HEK293 (cell line): ENCODE measurements around the gene PPP2R2B.

Experiments used
- CTCF ChIA-PET: fragments of 350-600 bp; formaldehyde crosslinking; extraction: SDS; loops from one replicate; lab custom pipeline; 2021; ENCODE audit warnings: antibody characterized with exemption; lab: Yijun Ruan, JAX
- POLR2A ChIA-PET: fragments of 300-600 bp; formaldehyde crosslinking; extraction: SDS; loops from one replicate; lab custom pipeline; 2020; ENCODE audit warnings: antibody characterized with exemption, inconsistent platforms; lab: Yijun Ruan, JAX
- H3K27ac ChIP-seq: fragments of 200-500 bp; sonication (Bioruptor generic); 2 replicates; pipeline ENCODE4 v1.5.1; 2014; ENCODE audit warnings: low read depth, low read length, control low read depth, inconsistent platforms; ENCODE audit errors: extremely low read depth
- H3K36me3 ChIP-seq, 2 experiments: fragments of 200-500 bp in 1 of 2; sonication (Bioruptor generic) in 1 of 2; 1 replicate in 1 of 2; 2 replicates in 1 of 2; pipeline ENCODE4 v1.5.1; 2014 to 2017; ENCODE audit warnings: inconsistent platforms in 2 of 2, low read length in 2 of 2; ENCODE audit not compliant: control insufficient read depth in 2 of 2, insufficient read depth in 1 of 2
- H3K4me1 ChIP-seq: fragments of 200-500 bp; sonication (Bioruptor generic); 2 replicates; pipeline ENCODE4 v1.5.1; 2014; ENCODE audit warnings: mild to moderate bottlenecking, low read length, inconsistent platforms; ENCODE audit not compliant: control insufficient read depth, insufficient read depth
- H3K4me3 ChIP-seq: 2 replicates; pipeline ENCODE4 v1.5.1; 2011; ENCODE audit warnings: low read depth, mild to moderate bottlenecking, control low read depth, low read length, moderate library complexity
- H3K9me3 ChIP-seq: fragments of 200-500 bp; sonication (Bioruptor generic); 2 replicates; pipeline ENCODE4 v1.5.1; 2014; ENCODE audit warnings: low read depth, low read length, inconsistent platforms; ENCODE audit not compliant: control insufficient read depth, insufficient read depth
- BCL11A ChIP-seq: fragments of 450-650 bp; formaldehyde crosslinking; IDR thresholded peaks from 2 replicates; pipeline ENCODE4 v1.5.1; 2016; ENCODE audit warnings: low read depth, missing biosample characterization, missing genetic modification characterization
- EGR2 ChIP-seq: fragments of 450-650 bp; formaldehyde crosslinking; IDR thresholded peaks from 2 replicates; pipeline ENCODE4 v1.5.1; 2016; ENCODE audit warnings: low read depth, missing biosample characterization, missing genetic modification characterization
- GFI1B ChIP-seq: fragments of 450-650 bp; formaldehyde crosslinking; IDR thresholded peaks from 2 replicates; pipeline ENCODE4 v1.5.1; 2016; ENCODE audit warnings: missing biosample characterization, missing genetic modification characterization
- GLI2 ChIP-seq: fragments of 450-650 bp; formaldehyde crosslinking; IDR thresholded peaks from 2 replicates; pipeline ENCODE4; 2017; ENCODE audit warnings: missing biosample characterization, missing genetic modification characterization, low read depth, borderline replicate concordance
- HOXD13 ChIP-seq: sonication (generic); formaldehyde crosslinking; IDR thresholded peaks from 2 replicates; pipeline ENCODE4 v1.8.0; 2022; ENCODE audit warnings: missing genetic modification reagents, borderline replicate concordance
- KLF10 ChIP-seq: fragments of 450-650 bp; IDR thresholded peaks from 2 replicates; pipeline ENCODE4 v1.5.1; 2018; ENCODE audit warnings: missing biosample characterization, mild to moderate bottlenecking, missing genetic modification characterization
- SCRT1 ChIP-seq: fragments of 450-650 bp; formaldehyde crosslinking; IDR thresholded peaks from 2 replicates; pipeline ENCODE4 v1.5.1; 2016; ENCODE audit warnings: missing biosample characterization, missing genetic modification characterization, borderline replicate concordance
- TRIM28 ChIP-seq: IDR thresholded peaks from 2 replicates; pipeline ENCODE4 v1.6.1; 2011; ENCODE audit warnings: low read length, control low read depth, borderline replicate concordance
- WT1 ChIP-seq: fragments of 450-650 bp; formaldehyde crosslinking; IDR thresholded peaks from 2 replicates; pipeline ENCODE4 v1.5.1; 2016; ENCODE audit warnings: missing biosample characterization, missing genetic modification characterization
- ZNF10 ChIP-seq: fragments of 450-650 bp; formaldehyde crosslinking; IDR thresholded peaks from 2 replicates; pipeline ENCODE4 v1.5.1; 2017; ENCODE audit warnings: missing biosample characterization, missing genetic modification characterization
- ZNF140 ChIP-seq: fragments of 450-650 bp; formaldehyde crosslinking; IDR thresholded peaks from 2 replicates; pipeline ENCODE4 v1.5.1; 2016; ENCODE audit warnings: missing biosample characterization, missing genetic modification characterization
- ZNF175 ChIP-seq: fragments of 450-650 bp; formaldehyde crosslinking; IDR thresholded peaks from 2 replicates; pipeline ENCODE4 v1.5.1; 2016; ENCODE audit warnings: missing biosample characterization, missing genetic modification characterization
- ZNF211 ChIP-seq: fragments of 450-650 bp; formaldehyde crosslinking; IDR thresholded peaks from 2 replicates; pipeline ENCODE4 v1.5.1; 2016; ENCODE audit warnings: low read depth, missing biosample characterization, missing genetic modification characterization
- ZNF24 ChIP-seq: fragments of 450-650 bp; formaldehyde crosslinking; IDR thresholded peaks from 2 replicates; pipeline ENCODE4 v1.5.1; 2016; ENCODE audit warnings: missing biosample characterization, missing genetic modification characterization
- ZNF302 ChIP-seq: fragments of 450-650 bp; formaldehyde crosslinking; IDR thresholded peaks from 2 replicates; pipeline ENCODE4 v1.5.1; 2016; ENCODE audit warnings: missing biosample characterization, missing genetic modification characterization, low read depth
- ZNF37A ChIP-seq: fragments of 450-650 bp; IDR thresholded peaks from 2 replicates; pipeline ENCODE4 v1.5.1; 2018; ENCODE audit warnings: missing biosample characterization, missing genetic modification characterization
- ZNF423 ChIP-seq: fragments of 450-650 bp; formaldehyde crosslinking; IDR thresholded peaks from 2 replicates; pipeline ENCODE4 v1.5.1; 2016; ENCODE audit warnings: missing biosample characterization, missing genetic modification characterization
- ZNF544 ChIP-seq: fragments of 450-650 bp; formaldehyde crosslinking; IDR thresholded peaks from 2 replicates; pipeline ENCODE4 v1.5.0; 2017; ENCODE audit warnings: missing biosample characterization, missing genetic modification characterization
- ZNF548 ChIP-seq: fragments of 450-650 bp; formaldehyde crosslinking; IDR thresholded peaks from 2 replicates; pipeline ENCODE4 v1.5.1; 2016; ENCODE audit warnings: missing biosample characterization, missing genetic modification characterization
- ZNF626 ChIP-seq: fragments of 450-650 bp; sonication (Bioruptor Pico); formaldehyde crosslinking; IDR thresholded peaks from 2 replicates; pipeline ENCODE4 v1.5.1; 2018; ENCODE audit warnings: missing biosample characterization, missing genetic modification characterization, inconsistent platforms
- ZNF701 ChIP-seq: fragments of 450-650 bp; formaldehyde crosslinking; IDR thresholded peaks from 2 replicates; pipeline ENCODE4 v1.5.1; 2016; ENCODE audit warnings: missing biosample characterization, missing genetic modification characterization
- ZNF76 ChIP-seq: fragments of 450-650 bp; formaldehyde crosslinking; IDR thresholded peaks from 2 replicates; pipeline ENCODE4; 2016; ENCODE audit warnings: low read depth, missing biosample characterization, missing genetic modification characterization, borderline replicate concordance
- ZNF785 ChIP-seq: fragments of 450-650 bp; formaldehyde crosslinking; IDR thresholded peaks from 2 replicates; pipeline ENCODE4 v1.5.1; 2016; ENCODE audit warnings: missing biosample characterization, missing genetic modification characterization
- TF ChIP-seq, protein P1 (sequence below): IDR thresholded peaks from 2 replicates; pipeline ENCODE4 v1.6.1; 2011; ENCODE audit warnings: mild to moderate bottlenecking, low read depth, low read length, borderline replicate concordance
- TF ChIP-seq, protein P2 (sequence below): fragments of 450-650 bp; formaldehyde crosslinking; IDR thresholded peaks from 2 replicates; pipeline ENCODE4 v1.5.1; 2016; ENCODE audit warnings: missing biosample characterization, missing genetic modification characterization
- TF ChIP-seq, protein P3 (sequence below): fragments of 450-650 bp; formaldehyde crosslinking; IDR thresholded peaks from 2 replicates; pipeline ENCODE4 v1.5.1; 2017; ENCODE audit warnings: missing biosample characterization, missing genetic modification characterization
- TF ChIP-seq, protein P4 (sequence below): fragments of 450-650 bp; formaldehyde crosslinking; IDR thresholded peaks from 2 replicates; pipeline ENCODE4 v1.5.1; 2016; ENCODE audit warnings: missing biosample characterization, missing genetic modification characterization, low read depth

PPP2R2B gene

GRCh38 chr5:146683861-146684260 is 194.7 kb downstream of the PPP2R2B start:
- Histone ChIP-seq H3K36me3 (no peaks in the 10 kb centered on the region), H3K27ac (no peak overlapping the region), H3K4me3 (no peak overlapping the region), H3K9me3 (no peaks in the 10 kb centered on the region), H3K4me1 (no peaks in the 10 kb centered on the region)
- POLR2A ChIA-PET, result no interaction called here
- TF ChIP-seq TRIM28 (no peak), ZNF544 (tag by site-specific recombination) (no peak), BCL11A (no peak), GLI2 (tag by site-specific recombination) (no peak), ZNF785 (tag by site-specific recombination) (no peak), WT1 (tag by site-specific recombination) (no peak), GFI1B (tag by site-specific recombination) (no peak), ZNF24 (tag by site-specific recombination) (no peak), ZNF175 (tag by site-specific recombination) (no peak), ZNF626 (tag by site-specific recombination) (no peak), ZNF423 (no peak), ZNF548 (no peak), ZNF10 (no peak), EGR2 (tag by site-specific recombination) (no peak), ZNF37A (tag by site-specific recombination) (no peak)
- TF ChIP-seq, protein P1, sequence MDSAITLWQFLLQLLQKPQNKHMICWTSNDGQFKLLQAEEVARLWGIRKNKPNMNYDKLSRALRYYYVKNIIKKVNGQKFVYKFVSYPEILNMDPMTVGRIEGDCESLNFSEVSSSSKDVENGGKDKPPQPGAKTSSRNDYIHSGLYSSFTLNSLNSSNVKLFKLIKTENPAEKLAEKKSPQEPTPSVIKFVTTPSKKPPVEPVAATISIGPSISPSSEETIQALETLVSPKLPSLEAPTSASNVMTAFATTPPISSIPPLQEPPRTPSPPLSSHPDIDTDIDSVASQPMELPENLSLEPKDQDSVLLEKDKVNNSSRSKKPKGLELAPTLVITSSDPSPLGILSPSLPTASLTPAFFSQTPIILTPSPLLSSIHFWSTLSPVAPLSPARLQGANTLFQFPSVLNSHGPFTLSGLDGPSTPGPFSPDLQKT, result no peak
- TF ChIP-seq, protein P2, sequence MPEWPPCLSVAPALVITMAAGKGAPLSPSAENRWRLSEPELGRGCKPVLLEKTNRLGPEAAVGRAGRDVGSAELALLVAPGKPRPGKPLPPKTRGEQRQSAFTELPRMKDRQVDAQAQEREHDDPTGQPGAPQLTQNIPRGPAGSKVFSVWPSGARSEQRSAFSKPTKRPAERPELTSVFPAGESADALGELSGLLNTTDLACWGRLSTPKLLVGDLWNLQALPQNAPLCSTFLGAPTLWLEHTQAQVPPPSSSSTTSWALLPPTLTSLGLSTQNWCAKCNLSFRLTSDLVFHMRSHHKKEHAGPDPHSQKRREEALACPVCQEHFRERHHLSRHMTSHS (tag by site-specific recombination), result no peak
- TF ChIP-seq, protein P3, sequence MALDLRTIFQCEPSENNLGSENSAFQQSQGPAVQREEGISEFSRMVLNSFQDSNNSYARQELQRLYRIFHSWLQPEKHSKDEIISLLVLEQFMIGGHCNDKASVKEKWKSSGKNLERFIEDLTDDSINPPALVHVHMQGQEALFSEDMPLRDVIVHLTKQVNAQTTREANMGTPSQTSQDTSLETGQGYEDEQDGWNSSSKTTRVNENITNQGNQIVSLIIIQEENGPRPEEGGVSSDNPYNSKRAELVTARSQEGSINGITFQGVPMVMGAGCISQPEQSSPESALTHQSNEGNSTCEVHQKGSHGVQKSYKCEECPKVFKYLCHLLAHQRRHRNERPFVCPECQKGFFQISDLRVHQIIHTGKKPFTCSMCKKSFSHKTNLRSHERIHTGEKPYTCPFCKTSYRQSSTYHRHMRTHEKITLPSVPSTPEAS (tag by site-specific recombination), result no peak
- CTCF ChIA-PET, result no interaction called here

DNA sequence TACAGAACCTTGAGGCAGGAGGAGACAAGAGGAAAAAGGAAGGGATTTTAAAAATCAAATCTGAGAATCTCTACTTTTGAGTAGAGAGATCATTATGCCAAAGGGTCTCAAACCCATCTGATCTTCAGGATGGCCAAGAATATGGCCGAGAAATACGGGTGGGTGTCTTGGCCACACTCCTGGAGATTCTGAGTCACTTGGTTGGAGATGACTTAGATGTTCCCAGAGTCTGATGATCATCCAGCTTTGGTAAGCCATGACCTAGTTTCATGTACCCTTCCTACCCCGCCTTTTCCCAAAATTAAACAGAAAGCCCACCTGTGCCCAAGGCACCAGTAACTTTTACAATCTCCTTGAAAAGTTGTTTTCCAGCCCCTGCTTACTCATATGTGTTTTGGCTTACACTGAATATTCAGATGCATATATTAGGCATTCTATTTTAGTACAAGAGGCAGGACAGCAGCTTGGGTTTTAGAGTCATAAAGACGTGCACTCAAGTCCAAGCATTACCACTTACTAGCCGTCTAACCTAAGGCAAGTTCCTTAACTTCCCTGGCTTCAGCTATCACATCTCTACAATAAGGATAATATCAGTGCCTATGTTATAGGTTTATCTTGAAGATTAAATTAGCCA is 195.5 kb downstream of the PPP2R2B start:
- POLR2A ChIA-PET, result no interaction called here

More for the DNA sequence above, 195.5 kb downstream of the PPP2R2B start:
- Histone ChIP-seq H3K27ac (no peak overlapping the region), H3K4me3 (no peak overlapping the region), H3K4me1 (no peaks in the 10 kb centered on the region), H3K36me3 (no peaks in the 10 kb centered on the region), H3K9me3 (no peaks in the 10 kb centered on the region)
- TF ChIP-seq ZNF140 (no peak), ZNF423 (no peak), SCRT1 (tag by site-specific recombination) (no peak), HOXD13 (CRISPR knock-in tag) (no peak), ZNF211 (tag by site-specific recombination) (no peak), KLF10 (no peak), ZNF76 (tag by site-specific recombination) (no peak), GFI1B (tag by site-specific recombination) (no peak), ZNF302 (no peak), ZNF701 (tag by site-specific recombination) (no peak)
- TF ChIP-seq, protein P4, sequence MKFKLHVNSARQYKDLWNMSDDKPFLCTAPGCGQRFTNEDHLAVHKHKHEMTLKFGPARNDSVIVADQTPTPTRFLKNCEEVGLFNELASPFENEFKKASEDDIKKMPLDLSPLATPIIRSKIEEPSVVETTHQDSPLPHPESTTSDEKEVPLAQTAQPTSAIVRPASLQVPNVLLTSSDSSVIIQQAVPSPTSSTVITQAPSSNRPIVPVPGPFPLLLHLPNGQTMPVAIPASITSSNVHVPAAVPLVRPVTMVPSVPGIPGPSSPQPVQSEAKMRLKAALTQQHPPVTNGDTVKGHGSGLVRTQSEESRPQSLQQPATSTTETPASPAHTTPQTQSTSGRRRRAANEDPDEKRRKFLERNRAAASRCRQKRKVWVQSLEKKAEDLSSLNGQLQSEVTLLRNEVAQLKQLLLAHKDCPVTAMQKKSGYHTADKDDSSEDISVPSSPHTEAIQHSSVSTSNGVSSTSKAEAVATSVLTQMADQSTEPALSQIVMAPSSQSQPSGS (tag by site-specific recombination), result no peak
- CTCF ChIA-PET, result no interaction called here
